Ovary (tissue), 9 donors: ENCODE measurements around the gene GSK3A. TPM values are rescaled to one million over a fixed set of nuclear protein-coding genes. Genes with fewer than 3 reads are reported as not detected.
A peak's percentile ranks its signal among the peaks of the same experiment; 100 is the strongest.
"Not testable (repeated sequence)": the region's sequence is repeated elsewhere in the genome, so short reads cannot be mapped to it uniquely, and the experiment has no call there.

Experiments
- DNase-seq, 5 donors: peaks; one replicate each; pipeline ENCODE4 v3.0.0-alpha.2; 2019 to 2020
- H3K27ac ChIP-seq, 2 donors: fragments of 200-600 bp; one replicate each; pipeline versions ENCODE4 v1.5.1 to v1.8.0; 2019 to 2022
- H3K27me3 ChIP-seq: fragments of 200-600 bp; one replicate; pipeline ENCODE4 v1.8.0; 2022
- H3K36me3 ChIP-seq: fragments of 200-600 bp; sonication (generic); one replicate; pipeline ENCODE4 v1.5.1; 2019
- H3K4me1 ChIP-seq: one replicate; pipeline ENCODE4 v1.8.1; 2013; ENCODE audit warnings: mild to moderate bottlenecking, moderate library complexity; ENCODE audit not compliant: insufficient read depth
- H3K4me3 ChIP-seq: fragments of 200-600 bp; sonication (generic); one replicate; pipeline ENCODE4 v1.5.1; 2017
- H3K9me3 ChIP-seq, 2 donors: fragments of 200-600 bp in 1 of 2; sonication (generic) in 1 of 2; one replicate each; pipeline versions ENCODE4 v1.5.1 to v1.8.1; 2013 to 2019; ENCODE audit warnings: mild to moderate bottlenecking in 1 of 2, moderate library complexity in 1 of 2
- EP300 ChIP-seq: sonication (generic); formaldehyde crosslinking; IDR thresholded peaks from one replicate; pipeline ENCODE4 v1.6.1; 2017; ENCODE audit warnings: antibody characterized with exemption
- POLR2A ChIP-seq: fragments of 450-650 bp; IDR thresholded peaks from one replicate; pipeline ENCODE4 v1.6.1; 2017; ENCODE audit warnings: antibody characterized with exemption, mild to moderate bottlenecking, moderate library complexity
- WGBS, 3 donors: extraction: QIAGEN DNeasy Blood & Tissue Kit in 1 of 3; methylation state at CpG; one replicate each; pipeline versions ENCODE4 v1.1.5 to v1.1.7; 2013 to 2017; 5-methylcytosine and 5-hydroxymethylcytosine counted together
- intact Hi-C, 4 donors: fragments of 100-400 bp; cut with DNase I; formaldehyde crosslinking; loops; one replicate each; pipeline versions ENCODE4 v1.11.0 to v1.15.1; 2022 to 2023
- polyA plus RNA-seq, 2 donors: library from polyadenylated mRNA; stranded (reverse); fragments of 200-250 nt in 1 of 2; fragments of 350-450 nt in 1 of 2; fragmentation: Illumina TruSeq in 1 of 2; extraction: RNeasy Lipid Tissue Mini Kit (QIAGEN cat#74804) in 1 of 2; gene quantifications; one replicate each; pipeline ENCODE4 v1.2.3, GENCODE V29; 2013 to 2014
- total RNA-seq, 7 donors: library from RNA; depleted of rRNA in 2 of 7; stranded (reverse); fragments of >200 nt in 2 of 7; fragmentation: NEBNext Ultra II Directional in 3 of 7; extraction: Animal tissue kit (Norgen Biotek cat#: 25700) in 3 of 7; gene quantifications; one replicate each; pipeline versions ENCODE4 v1.1.0 to v1.2.4, GENCODE V29; 2016 to 2023
- TF ChIP-seq, protein P1 (sequence below), 3 donors: fragments of 450-650 bp in 2 of 3; fragments of 200-600 bp in 1 of 3; IDR thresholded peaks; one replicate each; pipeline versions ENCODE4 v1.5.1 to v1.8.0; 2016 to 2022; ENCODE audit warnings: antibody characterized with exemption in 3 of 3, mild to moderate bottlenecking in 1 of 3
- donor health status: DM: no; HTN: no; CAD: no; lungs with moderate emphysema.
- donor health status: DM: no; HTN: no; CAD: no.
- donor health status: Bipolar disorder and iron deficiency.
- donor health status: DM: yes; HTN: yes; CAD: no.
- donor health status: DM: no; HTN: no; CAD: no.
- donor health status: DM: yes; HTN: yes; CAD: no.

GSK3A gene
- total and polyA plus RNA-seq, 9 donors = 16.0 to 40.9 (median 34.9) TPM

DNA sequence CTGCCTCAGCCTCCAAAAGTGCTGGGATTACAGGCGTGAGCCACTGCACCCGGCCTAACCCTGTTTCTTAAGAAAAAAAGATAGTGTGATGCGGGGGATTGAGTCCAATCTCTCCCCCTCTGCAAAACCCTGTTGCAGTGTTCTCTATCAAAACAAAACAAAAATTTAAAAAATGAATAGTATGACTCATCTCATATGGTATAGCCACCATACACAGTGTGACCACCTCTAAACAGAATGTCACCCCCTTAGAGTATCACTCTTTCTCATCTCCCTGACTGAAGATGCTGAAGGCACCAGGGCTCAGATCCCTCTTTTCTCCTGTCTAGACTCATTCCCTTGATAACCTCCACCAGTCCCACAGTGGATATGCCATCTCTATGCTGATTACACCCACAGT lies 19.4 kb upstream of the GSK3A start:
- no peaks in the 10 kb centered on the region for H3K9me3 ChIP-seq
- H3K27ac ChIP-seq = no peak overlapping the region
- no peak overlapping the region for H3K4me3 ChIP-seq
- 63 to 77% (median 65%) methylated on average over 3 of the region's 3 CpGs for WGBS, 3 donors
- intact Hi-C loops = no loop called here
- no peak for TF ChIP-seq POLR2A
- TF ChIP-seq, protein P1, sequence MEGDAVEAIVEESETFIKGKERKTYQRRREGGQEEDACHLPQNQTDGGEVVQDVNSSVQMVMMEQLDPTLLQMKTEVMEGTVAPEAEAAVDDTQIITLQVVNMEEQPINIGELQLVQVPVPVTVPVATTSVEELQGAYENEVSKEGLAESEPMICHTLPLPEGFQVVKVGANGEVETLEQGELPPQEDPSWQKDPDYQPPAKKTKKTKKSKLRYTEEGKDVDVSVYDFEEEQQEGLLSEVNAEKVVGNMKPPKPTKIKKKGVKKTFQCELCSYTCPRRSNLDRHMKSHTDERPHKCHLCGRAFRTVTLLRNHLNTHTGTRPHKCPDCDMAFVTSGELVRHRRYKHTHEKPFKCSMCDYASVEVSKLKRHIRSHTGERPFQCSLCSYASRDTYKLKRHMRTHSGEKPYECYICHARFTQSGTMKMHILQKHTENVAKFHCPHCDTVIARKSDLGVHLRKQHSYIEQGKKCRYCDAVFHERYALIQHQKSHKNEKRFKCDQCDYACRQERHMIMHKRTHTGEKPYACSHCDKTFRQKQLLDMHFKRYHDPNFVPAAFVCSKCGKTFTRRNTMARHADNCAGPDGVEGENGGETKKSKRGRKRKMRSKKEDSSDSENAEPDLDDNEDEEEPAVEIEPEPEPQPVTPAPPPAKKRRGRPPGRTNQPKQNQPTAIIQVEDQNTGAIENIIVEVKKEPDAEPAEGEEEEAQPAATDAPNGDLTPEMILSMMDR (IDR thresholded peaks at IDR 0.05) = no peak
- no peak for TF ChIP-seq EP300
- no peak for DNase-seq
- no peaks in the 10 kb centered on the region for H3K36me3 ChIP-seq
- H3K27me3 ChIP-seq = no peaks in the 10 kb centered on the region
- no peaks in the 10 kb centered on the region for H3K4me1 ChIP-seq

DNA sequence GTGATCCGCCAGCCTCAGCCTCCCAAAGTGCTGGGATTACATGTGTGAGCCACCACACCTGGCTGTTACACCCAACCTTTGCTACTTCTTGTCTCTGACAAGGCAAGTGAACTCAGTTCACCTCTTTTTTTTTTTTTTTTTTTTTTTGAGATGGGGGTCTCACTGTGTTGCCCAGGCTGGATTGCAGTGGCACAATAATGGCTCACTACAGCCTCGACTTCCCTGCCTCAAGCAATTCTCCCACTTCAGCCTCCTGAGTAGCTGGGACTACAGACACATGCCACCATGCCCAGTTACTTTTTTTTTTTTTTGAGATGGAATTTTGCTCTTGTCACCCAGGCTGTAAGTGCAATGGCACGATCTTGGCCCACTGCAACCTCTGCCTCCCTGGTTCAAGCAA lies 15.4 kb upstream of the GSK3A start:
- intact Hi-C loops, H3K4me1 ChIP-seq, DNase-seq, H3K27me3 ChIP-seq, H3K36me3 ChIP-seq, H3K9me3 ChIP-seq, H3K4me3 ChIP-seq, H3K27ac ChIP-seq: not testable (repeated sequence)
- WGBS, 3 donors = 83 to 88% (median 86%) methylated on average over 3 of the region's 3 CpGs

DNA sequence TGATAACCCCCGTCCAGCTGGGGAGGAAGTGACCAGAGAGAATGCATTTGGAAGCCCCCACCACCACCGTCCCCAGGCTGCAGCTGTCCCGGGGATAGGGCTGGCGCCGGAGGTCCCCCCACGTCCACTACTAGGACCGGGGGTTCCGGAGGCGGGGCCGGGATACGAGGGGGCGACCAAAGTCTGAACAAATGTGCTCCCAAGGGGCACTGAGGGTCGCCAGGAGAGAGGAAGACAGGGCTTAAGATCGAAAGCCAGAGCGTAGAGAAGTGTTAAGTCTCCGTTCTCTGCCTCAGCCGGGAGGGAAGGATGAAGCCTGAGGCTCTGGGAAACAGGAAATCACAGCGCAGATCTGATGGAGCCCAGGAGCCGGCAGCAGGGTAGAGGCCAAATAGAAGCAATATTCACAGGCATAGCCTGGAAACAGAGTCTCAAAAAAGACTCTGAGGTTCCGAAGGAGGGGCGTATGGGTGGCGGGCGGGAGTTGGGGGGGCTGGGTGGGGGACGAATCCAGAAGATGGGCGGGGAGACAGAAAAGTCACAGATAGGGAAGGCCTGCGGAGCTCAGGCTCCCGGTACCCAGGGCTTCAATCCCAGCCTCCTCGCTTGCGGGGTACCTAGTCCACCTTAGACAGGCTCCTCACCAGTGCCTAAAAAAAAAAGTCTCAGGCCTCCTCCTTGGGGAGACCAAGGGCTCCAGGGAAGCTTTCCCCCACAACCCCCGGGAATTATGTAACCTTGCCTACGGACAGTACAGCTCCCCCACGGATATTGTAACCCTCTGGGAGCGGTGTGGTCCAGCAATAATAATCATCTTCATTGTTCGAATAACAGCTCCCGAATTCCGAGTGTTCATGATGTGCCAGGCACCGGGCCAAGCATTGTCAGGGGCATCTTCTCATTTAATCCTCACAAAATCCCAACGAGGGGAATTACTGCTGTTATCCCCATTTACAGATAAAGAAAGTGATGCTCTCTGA lies 13.7 kb upstream of the GSK3A start:
- 1 to 2% (median 1%) methylated on average over 37 to 38 of the region's 38 CpGs for WGBS, 3 donors
- Histone ChIP-seq H3K27me3 (no peaks in the 10 kb centered on the region), H3K36me3 (no peaks in the 10 kb centered on the region), H3K4me1 (peaks cover 10% of the 10 kb centered on the region), H3K27ac (peak overlapping the region; percentile 87 to 97), H3K4me3 (peak overlapping the region; percentile 73), H3K9me3 (no peaks in the 10 kb centered on the region)
- intact Hi-C loops = loop anchor here in 2 of 4 donors (2.0 kb wide), 2 partner anchors 13 to 25 kb away; partner anchors contain the start of gene CIC (in 1 of the 2)
- DNase-seq = peak; percentile 60 to 75 (median 72)
- TF ChIP-seq EP300 (no peak), POLR2A (peak; percentile 20)
- TF ChIP-seq, protein P1 (IDR thresholded peaks at IDR 0.05) = no peak

DNA sequence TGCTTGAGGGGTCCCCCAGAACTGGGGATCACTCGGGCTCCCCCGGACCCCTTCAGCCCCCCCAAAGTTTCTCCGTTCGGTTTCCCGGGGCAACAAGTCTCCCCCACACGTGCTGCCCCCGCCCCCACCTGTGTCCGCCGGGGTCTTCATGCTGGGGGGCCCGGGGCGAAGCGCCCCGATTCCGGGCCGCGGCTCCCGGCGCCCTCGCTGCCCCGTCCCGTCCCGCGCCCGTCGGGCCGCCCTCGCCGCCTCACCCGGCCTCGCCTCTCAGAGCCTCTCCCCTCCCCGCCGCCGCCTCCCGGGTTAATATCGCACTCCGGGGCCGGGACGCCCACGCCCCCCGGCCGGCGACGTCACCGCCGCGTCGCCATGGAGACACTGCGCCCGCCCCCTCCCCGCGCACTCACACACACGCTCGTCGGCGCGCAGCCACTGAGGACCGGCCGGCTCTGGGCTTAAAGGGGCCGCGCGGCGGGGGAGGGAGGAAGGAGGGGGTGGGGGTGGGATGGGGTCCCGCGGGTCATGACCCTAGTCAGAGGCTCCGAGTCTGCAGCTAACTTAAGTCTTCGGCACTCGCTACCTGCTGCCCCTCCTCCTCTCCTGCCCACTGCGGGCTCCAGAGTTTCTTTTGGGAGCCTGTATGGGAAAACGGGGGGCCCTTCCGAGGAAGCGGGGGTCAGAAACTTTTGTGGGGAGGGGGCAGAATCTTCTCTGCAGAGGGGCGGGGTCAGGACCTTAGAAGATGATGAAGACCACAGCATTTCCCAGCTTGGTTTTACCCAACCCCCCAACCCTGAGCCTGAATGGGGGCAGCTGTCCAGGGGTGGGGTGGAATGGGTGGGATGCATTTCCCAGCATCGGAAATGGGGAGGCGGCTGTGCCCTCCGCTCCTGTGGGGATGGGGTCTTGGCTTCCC lies 12.7 kb upstream of the GSK3A start, which contains the start of gene ERF:
Gene ERF (minus strand): TSS at position 279 of the 916 bp plus-strand sequence. CDS start 129 bp downstream, at position 150.
- H3K4me1 ChIP-seq = peaks cover 19% of the 10 kb centered on the region
- TF ChIP-seq, protein P1 (IDR thresholded peaks at IDR 0.05) = peak in 2 of 3 donors; percentile 20 to 27
- TF ChIP-seq EP300 (peak; percentile 53), POLR2A (peak; percentile 99)
- peak within 1 kb of the TSS; percentile 97 to 99 for H3K27ac ChIP-seq
- intact Hi-C loops = loop anchor here in 2 of 4 donors (2.0 kb wide), 2 partner anchors 14 to 26 kb away; partner anchors contain the start of gene CIC (in 1 of the 2)
- H3K4me3 ChIP-seq = peak within 1 kb of the TSS; percentile 73
- H3K27me3 ChIP-seq = no peaks in the 10 kb centered on the region
- WGBS, 3 donors = 1% methylated on average over 25 to 74 of the region's 75 CpGs
- no peaks in the 10 kb centered on the region for H3K36me3 ChIP-seq
- H3K9me3 ChIP-seq = no peaks in the 10 kb centered on the region
- DNase-seq = peak; percentile 93 to 98 (median 96)
